CD14-positive monocyte (primary cell): Measurements from ENCODE around the gene SULT1B1. TPM values are rescaled to one million over a fixed set of nuclear protein-coding genes. Genes with fewer than 3 reads are reported as not detected.

Source experiments
- DNase-seq, 3 donors: peaks; one replicate each; pipeline ENCODE4 v3.0.0-alpha.2; 2011 to 2022
- H2AFZ ChIP-seq: 2 replicates; pipeline ENCODE4 v1.6.0; 2012; ENCODE audit warnings: mild to moderate bottlenecking, low read depth, low read length, inconsistent platforms; ENCODE audit not compliant: insufficient read depth, poor library complexity, severe bottlenecking
- H3K27ac ChIP-seq, 2 donors: 1 replicate in 1 of 2; 2 replicates in 1 of 2; pipeline ENCODE4 v1.5.1; 2012 to 2013; ENCODE audit warnings: low read length in 2 of 2, control low read depth in 1 of 2, inconsistent platforms in 1 of 2, low read depth in 1 of 2, mild to moderate bottlenecking in 1 of 2
- H3K27me3 ChIP-seq, 2 donors: one replicate each; pipeline versions ENCODE4 v1.6.0 to v1.6.1; 2011 to 2013; ENCODE audit warnings: low read length in 2 of 2; ENCODE audit not compliant: control insufficient read depth in 2 of 2, insufficient read depth in 2 of 2
- H3K36me3 ChIP-seq, 2 donors: replicated peaks in 1 of 2; 1 replicate in 1 of 2; 2 replicates in 1 of 2; pipeline versions ENCODE4 v1.5.1 to v1.6.1; 2012 to 2013; ENCODE audit warnings: low read length in 2 of 2, control low read depth in 1 of 2, inconsistent platforms in 1 of 2, mild to moderate bottlenecking in 1 of 2; ENCODE audit not compliant: insufficient read depth in 2 of 2, control insufficient read depth in 1 of 2
- H3K4me1 ChIP-seq, 2 donors: 1 replicate in 1 of 2; 2 replicates in 1 of 2; pipeline versions ENCODE4 v1.5.1 to v1.6.1; 2012 to 2013; ENCODE audit warnings: low read length in 2 of 2, control low read depth in 1 of 2, inconsistent platforms in 1 of 2, mild to moderate bottlenecking in 1 of 2, moderate library complexity in 1 of 2; ENCODE audit not compliant: insufficient read depth in 2 of 2, control insufficient read depth in 1 of 2
- H3K4me2 ChIP-seq: replicated peaks from 2 replicates; pipeline ENCODE3; 2012; ENCODE audit warnings: low read length, moderate library complexity, mild to moderate bottlenecking; ENCODE audit not compliant: poor library complexity, severe bottlenecking; ENCODE audit errors: extremely low read depth
- H3K4me3 ChIP-seq, 3 experiments: fragments of 200-600 bp in 1 of 3; sonication (generic) in 1 of 3; replicated peaks in 1 of 3; 1 replicate in 2 of 3; 2 replicates in 1 of 3; pipeline ENCODE4 v1.5.1; 2011 to 2013; ENCODE audit warnings: low read length in 3 of 3, mild to moderate bottlenecking in 3 of 3, control low read depth in 2 of 3, low read depth in 2 of 3, inconsistent platforms in 1 of 3, moderate library complexity in 1 of 3
- H3K79me2 ChIP-seq: 2 replicates; pipeline ENCODE4 v1.6.0; 2012; ENCODE audit warnings: mild to moderate bottlenecking, control low read depth, inconsistent platforms, low read length, moderate library complexity; ENCODE audit not compliant: insufficient read depth
- H3K9ac ChIP-seq: 2 replicates; pipeline ENCODE4 v1.6.0; 2017; ENCODE audit warnings: low read length, mild to moderate bottlenecking; ENCODE audit not compliant: insufficient read depth, poor library complexity, severe bottlenecking
- H3K9me3 ChIP-seq, 2 donors: replicated peaks in 1 of 2; 1 replicate in 1 of 2; 2 replicates in 1 of 2; pipeline versions ENCODE4 v1.5.1 to v1.6.1; 2012 to 2013; ENCODE audit warnings: low read length in 2 of 2, control low read depth in 1 of 2; ENCODE audit not compliant: control insufficient read depth in 1 of 2, insufficient read depth in 1 of 2
- H4K20me1 ChIP-seq: 2 replicates; pipeline ENCODE4 v1.6.0; 2012; ENCODE audit warnings: mild to moderate bottlenecking, low read length, control low read depth, moderate library complexity; ENCODE audit not compliant: insufficient read depth
- H3K27ac Mint-ChIP-seq, 7 donors: one replicate each; pipeline ENCODE4 v1.8.0; 2020; ENCODE audit warnings: mild to moderate bottlenecking in 7 of 7, mixed read lengths in 7 of 7, moderate library complexity in 6 of 7, inconsistent platforms in 2 of 7
- H3K27me3 Mint-ChIP-seq, 3 donors: one replicate each; pipeline ENCODE4 v1.8.0; 2021 to 2022; ENCODE audit warnings: low read depth in 3 of 3, mild to moderate bottlenecking in 3 of 3, mixed read lengths in 3 of 3, moderate library complexity in 3 of 3, inconsistent platforms in 1 of 3
- H3K36me3 Mint-ChIP-seq, 2 donors: one replicate each; pipeline ENCODE4 v1.8.0; 2020; ENCODE audit warnings: mixed read lengths in 2 of 2, inconsistent platforms in 1 of 2, mild to moderate bottlenecking in 1 of 2
- H3K4me1 Mint-ChIP-seq: one replicate; pipeline ENCODE4 v1.8.0; 2020; ENCODE audit warnings: mild to moderate bottlenecking, mixed read lengths
- H3K4me3 Mint-ChIP-seq, 2 donors: one replicate each; pipeline ENCODE4 v1.8.0; 2020; ENCODE audit warnings: mild to moderate bottlenecking in 2 of 2, mixed read lengths in 2 of 2, moderate library complexity in 1 of 2
- H3K9me3 Mint-ChIP-seq, 7 donors: one replicate each; pipeline ENCODE4 v1.8.0; 2020 to 2022; ENCODE audit warnings: mixed read lengths in 7 of 7, mild to moderate bottlenecking in 6 of 7, moderate library complexity in 6 of 7, inconsistent platforms in 2 of 7
- CTCF ChIP-seq: fragments of 200-600 bp; IDR thresholded peaks from one replicate; pipeline ENCODE4 v1.8.0; 2022; ENCODE audit warnings: antibody characterized with exemption, mild to moderate bottlenecking
- WGBS: methylation state at CpG from one replicate; pipeline ENCODE4 v1.1.5; 2013; ENCODE audit warnings: missing lambda C conversion rate; ENCODE audit not compliant: insufficient coverage; 5-methylcytosine and 5-hydroxymethylcytosine counted together
- intact Hi-C, 2 donors: fragments of 100-400 bp; cut with micrococcal nuclease; formaldehyde crosslinking; loops; one replicate each; pipeline versions ENCODE4 v1.15.0 to v1.15.1; 2023
- polyA plus RNA-seq, 3 donors: library from polyadenylated mRNA; depleted of rRNA in 1 of 3; unstranded in 2 of 3; stranded (reverse) in 1 of 3; fragments of 300-500 nt in 2 of 3; fragments of >200 nt in 1 of 3; fragmentation: Illumina TruSeq in 2 of 3; gene quantifications; 1 replicate in 2 of 3; 2 replicates in 1 of 3; pipeline ENCODE4 v1.2.3, GENCODE V29; 2012 to 2021

SULT1B1 gene
- polyA plus RNA-seq, 3 donors, result 3.4 to 15.6 (median 11.2) TPM

- peak overlapping the region in 3 of 7 donors; percentile 69 to 83 (median 78) for H3K27ac Mint-ChIP-seq
- no peaks in the 10 kb centered on the region for H3K9me3 Mint-ChIP-seq
- no peaks in the 10 kb centered on the region for H3K36me3 ChIP-seq
- H3K4me2 ChIP-seq, result no peak overlapping the region
- intact Hi-C loops, result no loop called here
- H3K27me3 ChIP-seq, result no peaks in the 10 kb centered on the region
- no peak overlapping the region for H3K9ac ChIP-seq
- no peak for TF ChIP-seq CTCF
- no peak for DNase-seq
- H3K27ac ChIP-seq, result no peak overlapping the region
- peaks cover 27% of the 10 kb centered on the region for H3K4me1 Mint-ChIP-seq
- H3K4me3 ChIP-seq, result no peak overlapping the region
- H3K4me1 ChIP-seq, result peaks cover 24 to 32% of the 10 kb centered on the region in 2 donors
- H3K4me3 Mint-ChIP-seq, result no peak overlapping the region
- no peaks in the 10 kb centered on the region for H3K27me3 Mint-ChIP-seq
- no peaks in the 10 kb centered on the region for H3K9me3 ChIP-seq
- no peak overlapping the region for H2AFZ ChIP-seq
- no peaks in the 10 kb centered on the region for H4K20me1 ChIP-seq
- no peaks in the 10 kb centered on the region for H3K79me2 ChIP-seq
- peaks cover 2 to 9% of the 10 kb centered on the region in 2 donors for H3K36me3 Mint-ChIP-seq
These were observed 42.6 kb downstream of the SULT1B1 start for GRCh38 chr4:69717778-69718177.

GRCh38 chr4:69716654-69717053, 43.8 kb downstream of the SULT1B1 start:
- Histone ChIP-seq H3K9ac (no peak overlapping the region), H3K27ac (no peak overlapping the region), H3K36me3 (no peaks in the 10 kb centered on the region), H3K79me2 (no peaks in the 10 kb centered on the region), H3K9me3 (no peaks in the 10 kb centered on the region), H3K4me2 (no peak overlapping the region), H3K27me3 (no peaks in the 10 kb centered on the region), H3K4me3 (no peak overlapping the region), H2AFZ (no peak overlapping the region), H4K20me1 (no peaks in the 10 kb centered on the region), H3K4me1 (peaks cover 24 to 32% of the 10 kb centered on the region in 2 donors)
- H3K27me3 Mint-ChIP-seq, result no peaks in the 10 kb centered on the region
- H3K4me1 Mint-ChIP-seq, result peaks cover 27% of the 10 kb centered on the region
- WGBS, result no CpG with 5 or more reads among the region's 2 CpGs
- no peak for TF ChIP-seq CTCF
- intact Hi-C loops, result no loop called here
- no peak overlapping the region for H3K27ac Mint-ChIP-seq
- peaks cover 0 to 3% (median 0%) of the 10 kb centered on the region in 7 donors for H3K9me3 Mint-ChIP-seq
- peaks cover 0 to under 1% of the 10 kb centered on the region in 2 donors for H3K36me3 Mint-ChIP-seq
- DNase-seq, result no peak
- no peak overlapping the region for H3K4me3 Mint-ChIP-seq
